GM21528 (cell line): Measurements from ENCODE around the gene TPPP.
"Not testable (repeated sequence)": the region's sequence is repeated elsewhere in the genome, so short reads cannot be mapped to it uniquely, and the experiment has no call there.

Experiments used
- ATAC-seq: cut with Tn5 transposase; IDR thresholded peaks from one replicate; pipeline ENCODE4 v1.9.1; 2021; ENCODE audit warnings: mild to moderate bottlenecking, moderate library complexity; ENCODE audit not compliant: unreplicated experiment, low FRiP score

The TPPP gene

GRCh38 chr5:679166-679895, 13.8 kb downstream of the TPPP start:
- ATAC-seq = not testable (repeated sequence)

DNA sequence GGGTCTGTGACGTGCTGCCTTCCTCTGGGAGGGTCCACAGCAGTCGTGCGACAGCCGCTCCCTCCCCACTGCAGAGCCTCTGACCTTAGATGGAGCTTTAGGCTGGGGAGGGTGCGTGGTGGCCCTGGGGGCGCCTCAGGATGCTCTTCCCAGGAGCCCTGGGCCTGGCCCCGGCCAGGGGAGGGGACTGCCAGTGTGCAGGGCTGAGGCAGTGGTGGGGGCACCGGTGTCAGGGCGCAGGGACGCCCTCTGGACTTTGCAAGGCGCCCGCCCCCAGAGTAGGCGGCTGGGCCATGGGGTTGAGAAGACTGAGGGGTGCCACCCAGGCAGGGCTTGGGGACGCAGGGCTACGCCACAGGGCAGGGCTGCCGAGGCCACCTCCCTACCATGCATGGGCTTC, 14.6 kb downstream of the TPPP start:
- not testable (repeated sequence) for ATAC-seq

DNA sequence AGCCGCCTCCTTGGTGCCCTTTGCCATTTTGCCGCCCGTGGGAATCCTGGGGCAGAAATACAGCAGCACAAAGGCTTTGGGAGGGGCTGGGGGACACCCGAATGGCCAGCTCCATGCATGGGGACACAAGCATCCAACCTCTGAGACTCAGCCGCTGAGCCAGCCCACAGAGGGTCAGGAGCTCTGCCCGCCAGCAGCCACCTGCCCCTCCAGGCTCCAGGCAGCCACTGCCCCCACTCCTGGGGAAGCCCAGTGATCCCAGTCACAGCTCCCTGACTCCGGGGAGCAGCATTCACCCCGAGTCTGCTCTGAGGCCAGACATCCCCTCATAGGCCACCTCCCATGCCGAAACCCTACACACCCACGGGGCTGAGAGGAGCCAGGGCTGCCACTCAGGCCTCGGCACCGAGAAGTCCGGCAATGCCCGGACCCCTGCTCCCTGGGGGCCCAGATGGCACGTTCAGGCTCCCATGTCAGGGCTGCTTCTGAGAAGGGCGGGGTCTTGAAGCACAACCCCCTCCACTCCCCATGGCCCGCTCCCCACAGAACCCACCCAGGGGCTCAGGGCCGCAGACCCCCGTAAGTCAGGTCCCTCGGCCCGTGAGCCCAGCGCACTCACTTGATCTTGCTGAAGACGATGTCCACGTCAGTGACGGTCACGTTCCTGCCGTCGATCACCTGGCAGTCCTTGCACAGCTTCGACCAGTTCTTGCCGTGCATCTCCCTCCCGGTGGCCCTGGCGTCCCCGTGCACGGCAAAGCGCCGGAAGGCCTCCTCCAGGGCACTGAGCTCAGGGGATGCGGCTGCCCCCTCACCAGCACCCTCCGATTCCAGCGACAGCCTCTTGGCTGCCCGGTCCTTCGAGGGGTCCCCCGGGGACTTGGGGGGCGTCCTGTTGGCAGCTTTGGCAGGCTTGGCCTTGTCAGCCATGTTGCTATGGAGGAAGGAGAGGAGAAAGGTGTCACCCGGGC, 15.7 kb downstream of the TPPP start:
- no peak for ATAC-seq

- ATAC-seq = no peak
Measured at GRCh38 chr5:676699-677076, 16.5 kb downstream of the TPPP start.

DNA sequence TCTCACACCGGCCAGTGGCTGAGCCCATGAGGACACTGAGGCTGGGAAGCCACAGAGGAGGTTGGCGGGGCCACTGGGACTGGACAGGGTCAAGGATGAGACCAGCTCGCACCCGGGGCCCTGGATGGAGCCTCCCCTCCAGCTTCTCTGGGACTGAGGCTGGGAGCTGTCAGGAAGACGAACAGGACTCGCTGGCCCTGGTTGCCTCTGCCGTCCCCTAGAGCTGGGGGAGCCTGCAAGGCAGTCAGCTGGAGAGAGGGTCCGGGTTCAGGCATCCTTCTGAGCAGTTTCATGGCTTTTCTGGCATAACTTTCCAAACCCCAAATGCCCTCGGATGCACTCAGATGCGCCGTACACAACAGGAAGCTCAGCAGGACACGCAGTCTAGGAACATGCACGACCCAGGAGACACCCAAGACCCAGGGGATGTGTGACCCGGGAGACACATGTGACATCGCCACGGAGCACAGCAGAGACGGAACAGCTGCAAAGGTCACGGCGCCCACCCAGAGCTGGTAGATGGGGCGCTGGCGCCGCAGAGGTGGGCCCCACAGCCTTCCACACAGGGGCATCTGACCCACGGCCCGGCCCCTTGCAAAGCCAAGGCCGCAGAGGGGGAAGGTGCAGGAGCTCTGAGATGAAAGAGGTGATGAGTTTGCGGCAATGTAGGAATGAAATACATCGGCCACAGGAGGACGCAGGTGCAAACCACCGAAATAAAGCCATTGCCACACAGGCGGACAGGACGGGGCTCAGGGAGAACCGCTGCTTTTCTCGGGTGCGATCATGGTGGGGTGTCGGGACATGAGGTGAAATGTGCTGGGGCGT, 17.1 kb downstream of the TPPP start:
- ATAC-seq = no peak

- ATAC-seq = no peak
Measured at GRCh38 chr5:675111-675870, 17.9 kb downstream of the TPPP start.

DNA sequence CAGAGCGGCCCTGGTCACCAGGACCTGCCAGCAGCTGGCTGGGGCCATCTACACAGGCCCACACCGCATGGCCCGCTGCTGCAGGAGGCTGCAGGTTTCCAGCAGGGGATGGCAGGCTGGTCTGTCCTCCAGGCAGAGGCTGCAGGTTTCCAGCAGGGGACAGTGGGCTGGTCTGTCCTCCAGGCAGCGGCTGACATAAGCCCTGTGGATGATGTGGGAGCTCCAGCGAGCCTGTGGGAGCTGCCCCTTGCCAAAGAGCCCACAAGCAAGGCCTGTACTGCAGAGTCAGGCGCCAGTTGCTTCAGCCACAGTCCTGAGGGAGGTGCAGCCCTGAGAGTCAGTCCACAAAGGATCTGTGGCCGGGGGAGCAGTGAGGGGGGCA, 18.5 kb downstream of the TPPP start:
- no peak for ATAC-seq

GRCh38 chr5:673831-674629, 19.1 kb downstream of the TPPP start:
- ATAC-seq = no peak

- ATAC-seq = no peak
Measured at GRCh38 chr5:673161-673830, 19.9 kb downstream of the TPPP start.

GRCh38 chr5:672329-673160, 20.6 kb downstream of the TPPP start:
- no peak for ATAC-seq

- ATAC-seq = peak; percentile 55
Measured at GRCh38 chr5:671459-672328, 21.5 kb downstream of the TPPP start.

DNA sequence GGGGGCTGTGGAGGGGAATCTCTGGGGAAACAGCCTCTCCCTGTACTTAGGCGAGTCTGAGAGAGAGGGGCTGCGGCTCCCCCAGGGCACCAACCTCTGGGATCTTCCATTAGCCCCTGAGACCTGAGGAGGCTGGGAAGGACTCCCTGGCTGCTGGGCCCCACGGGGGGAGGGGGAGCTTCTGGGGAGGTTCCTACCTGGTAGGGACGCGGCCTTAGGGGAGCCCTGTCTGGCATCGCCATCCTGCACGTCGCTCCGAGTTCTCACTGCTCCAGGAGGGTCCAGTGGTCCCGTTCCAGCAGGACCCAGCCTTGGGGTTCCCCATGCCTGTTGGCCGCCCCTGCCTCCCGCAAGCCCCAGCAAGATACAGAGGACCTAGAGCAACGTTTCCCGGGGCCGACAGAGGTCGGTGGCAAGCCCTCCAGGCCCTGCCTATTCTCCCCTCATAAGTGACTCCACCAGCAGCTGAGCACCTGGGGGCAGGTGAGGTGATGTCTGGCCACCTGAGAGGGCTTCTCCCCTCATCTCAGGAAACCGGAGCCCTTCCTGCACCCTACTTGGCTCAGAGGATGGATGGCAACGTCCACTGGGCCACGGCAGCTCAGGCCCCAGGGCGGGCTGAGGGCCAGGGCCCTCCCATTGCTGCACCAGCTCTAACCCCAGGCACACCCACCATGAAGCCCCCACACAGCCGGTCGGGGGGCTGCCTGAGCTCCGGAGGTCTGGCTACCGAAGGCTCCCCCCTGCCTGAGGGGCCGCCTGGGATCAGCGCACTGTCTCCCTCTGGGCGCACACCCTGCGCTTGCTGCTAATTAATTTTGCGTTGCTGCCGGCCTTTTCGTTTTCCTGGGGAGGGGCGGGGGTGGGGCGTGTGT, 22.5 kb downstream of the TPPP start:
- ATAC-seq = no peak

GRCh38 chr5:669842-670395, 23.2 kb downstream of the TPPP start:
- ATAC-seq = no peak

DNA sequence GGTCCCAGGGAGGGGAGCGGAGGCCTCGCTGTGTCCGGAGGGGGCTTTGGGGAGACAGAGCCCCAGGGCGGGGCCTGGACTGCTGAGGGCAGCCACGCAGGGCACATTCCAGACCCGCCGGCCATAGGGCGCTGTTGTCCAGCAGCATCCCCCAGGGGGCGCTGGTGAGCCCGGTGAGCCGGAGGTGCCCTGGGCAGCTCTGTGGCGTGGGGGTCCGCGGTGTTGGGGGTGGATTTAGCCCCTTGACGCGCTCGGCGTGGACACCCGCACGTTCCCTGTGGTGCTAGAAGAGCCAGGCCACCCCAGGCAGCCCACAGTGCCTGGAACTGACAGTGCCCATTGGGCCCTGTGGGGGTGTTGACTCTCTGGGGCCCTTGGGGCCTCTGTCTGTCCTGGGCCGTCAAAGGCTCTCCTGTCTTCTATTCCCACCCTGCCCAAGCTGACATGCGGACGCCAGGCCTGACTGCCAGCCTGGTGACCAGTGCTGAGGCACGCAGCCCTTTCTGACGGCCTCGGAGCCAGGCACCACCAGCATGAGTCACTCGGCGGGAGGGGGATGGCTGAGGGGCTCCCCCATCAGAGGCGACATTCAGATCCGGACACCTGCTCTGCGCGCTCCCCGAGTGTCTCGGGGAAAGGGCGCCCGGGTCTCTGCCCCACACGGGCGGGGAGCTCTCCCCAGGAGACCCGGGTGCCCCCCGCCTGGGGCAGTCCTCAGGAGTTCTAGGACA, 23.9 kb downstream of the TPPP start:
- no peak for ATAC-seq
